T47D (cell line): ENCODE results near the gene RELN.

Experiments
- DNase-seq, 2 experiments: peaks; one replicate each; pipeline versions ENCODE4 v3.0.0 to v3.0.0-alpha.2; 2011 to 2012; ENCODE audit warnings: low read depth in 1 of 2, low spot score in 1 of 2
- JUND ChIP-seq: IDR thresholded peaks from 2 replicates; pipeline ENCODE4 v1.6.1; 2012; ENCODE audit warnings: low read depth
- in situ Hi-C: cut with HindIII; loops from 2 replicates; pipeline ENCODE4 v1.10.0; 2016; ENCODE audit warnings: low sequenced_read_pairs, low pct_unique_long_range_greater_than_20kb

Gene RELN

DNA sequence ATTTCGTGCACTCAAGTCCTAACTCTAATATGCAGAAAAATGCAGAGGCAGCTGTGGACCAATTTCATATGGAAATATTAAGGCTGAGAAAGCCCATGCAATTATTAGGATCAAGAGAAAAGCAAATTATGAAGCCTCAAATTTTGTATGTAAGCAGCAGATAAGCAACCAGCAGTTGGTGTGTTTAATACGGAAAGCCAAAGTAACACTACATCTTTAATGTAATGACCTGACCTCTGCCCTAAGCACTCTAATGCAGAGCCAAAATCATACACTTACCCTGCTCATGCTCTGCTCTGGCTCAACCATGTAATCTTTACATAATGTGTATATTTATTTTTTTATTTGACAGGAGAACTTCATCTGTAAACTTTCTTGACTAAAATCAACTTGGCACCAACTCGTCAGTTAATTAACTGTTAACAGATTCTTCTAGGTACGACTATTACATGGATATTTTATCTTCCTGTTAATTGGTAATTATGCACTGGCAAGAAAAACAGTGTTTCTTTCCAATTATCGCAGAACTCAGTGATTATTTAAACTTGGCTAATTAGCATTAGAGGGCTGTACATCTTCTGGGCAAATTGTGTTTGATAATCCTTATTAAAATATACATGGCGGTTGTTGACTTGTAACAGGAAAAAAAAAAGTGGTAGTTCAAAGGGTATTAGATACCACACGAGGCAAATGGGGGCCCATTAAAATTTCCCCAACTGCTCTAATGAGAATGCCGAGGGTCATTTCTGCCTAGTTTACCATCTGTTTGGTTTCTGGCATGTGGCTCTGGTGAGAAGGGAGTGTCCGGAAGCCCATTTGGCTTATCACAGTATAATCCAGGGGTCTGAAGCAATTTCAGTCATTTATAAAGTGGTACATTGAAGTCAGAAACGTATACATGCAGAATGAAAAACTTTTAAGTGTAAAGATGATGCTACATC lies 94.5 kb downstream of the RELN start:
- in situ Hi-C loops: no loop called here
- no peak for TF ChIP-seq JUND
- no peak for DNase-seq

DNA sequence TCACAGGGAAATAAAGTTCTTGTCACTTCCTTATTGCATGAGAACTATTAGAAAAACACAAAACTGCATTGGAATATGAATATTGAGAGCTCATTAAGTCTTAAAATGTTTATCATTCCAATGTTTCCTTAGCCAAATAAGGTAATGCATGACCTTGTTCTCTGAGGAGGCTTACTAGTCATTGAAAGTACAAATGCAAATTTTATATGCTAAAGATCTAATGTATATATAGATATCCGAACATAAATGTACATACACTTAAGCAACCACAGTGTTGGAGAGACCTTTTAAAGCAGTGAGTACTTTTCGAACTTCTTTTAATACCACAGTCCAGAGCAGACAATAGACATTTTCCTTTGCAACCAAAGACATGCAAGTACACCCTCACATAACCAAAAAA lies 96.1 kb downstream of the RELN start:
- in situ Hi-C loops: no loop called here
- DNase-seq: no peak
- TF ChIP-seq JUND: no peak

GRCh38 chr7:103889451-103889850 lies 100.0 kb downstream of the RELN start:
- in situ Hi-C loops: no loop called here
- DNase-seq: no peak
- TF ChIP-seq JUND: no peak

- TF ChIP-seq JUND: no peak
- no peak for DNase-seq
- in situ Hi-C loops: no loop called here
Observed at GRCh38 chr7:103888603-103889153, 100.8 kb downstream of the RELN start.

DNA sequence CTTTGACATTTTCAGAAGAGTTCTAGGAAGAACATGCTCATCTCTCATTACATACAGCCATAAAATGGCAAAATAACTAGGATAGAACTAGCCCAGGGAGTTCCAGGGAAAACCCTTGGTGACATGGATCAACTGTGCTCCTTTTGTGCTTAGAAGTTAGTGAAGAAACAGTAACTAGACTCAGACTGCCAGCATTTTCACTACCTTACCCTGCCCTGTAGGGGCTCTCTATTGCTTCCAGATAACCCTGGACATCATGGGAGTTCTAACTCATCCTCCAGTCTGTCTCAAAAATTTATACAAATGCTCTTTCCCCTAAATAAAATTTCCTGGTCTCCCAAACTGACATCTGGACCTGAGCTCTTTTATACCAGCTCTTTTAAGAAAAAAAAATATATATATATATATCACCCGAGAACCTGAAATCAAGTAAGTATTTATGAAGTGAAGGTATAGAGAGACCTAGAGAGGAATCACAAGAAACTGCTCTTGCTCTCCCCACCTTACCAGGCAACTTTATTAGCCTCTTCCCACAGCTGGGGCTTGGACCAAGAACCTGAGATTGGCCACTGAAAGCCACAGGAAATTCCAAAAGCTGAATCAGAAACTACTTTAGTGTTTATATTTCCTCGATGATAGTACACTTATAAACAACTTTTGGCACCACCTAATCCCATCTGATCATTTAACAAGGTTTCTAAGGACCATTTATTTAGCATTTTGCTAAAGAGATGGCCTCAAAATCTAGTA lies 101.4 kb downstream of the RELN start:
- no peak for DNase-seq
- TF ChIP-seq JUND: no peak
- in situ Hi-C loops: no loop called here

DNA sequence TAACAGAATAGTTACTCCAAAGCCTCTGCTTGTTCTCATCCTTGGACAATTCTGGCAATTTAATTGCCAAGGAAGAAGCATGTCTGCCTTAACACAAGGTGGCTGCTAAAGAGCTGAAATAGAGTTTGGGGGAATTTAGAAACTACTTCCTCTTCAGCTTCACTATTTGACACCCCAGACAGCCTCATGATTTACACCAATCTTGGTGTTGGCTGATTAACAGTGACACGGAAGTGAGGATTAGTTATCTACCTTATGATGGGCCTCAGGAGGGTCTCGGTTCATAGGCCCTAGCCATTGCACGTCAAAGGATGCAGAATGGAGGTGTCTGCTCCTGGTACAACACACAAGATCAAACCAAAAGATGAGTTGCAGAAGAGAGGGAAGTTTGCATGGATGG lies 102.4 kb downstream of the RELN start:
- TF ChIP-seq JUND: no peak
- in situ Hi-C loops: no loop called here
- DNase-seq: no peak

GRCh38 chr7:103879928-103880600 lies 109.4 kb downstream of the RELN start:
- no peak for TF ChIP-seq JUND
- in situ Hi-C loops: no loop called here
- no peak for DNase-seq

DNA sequence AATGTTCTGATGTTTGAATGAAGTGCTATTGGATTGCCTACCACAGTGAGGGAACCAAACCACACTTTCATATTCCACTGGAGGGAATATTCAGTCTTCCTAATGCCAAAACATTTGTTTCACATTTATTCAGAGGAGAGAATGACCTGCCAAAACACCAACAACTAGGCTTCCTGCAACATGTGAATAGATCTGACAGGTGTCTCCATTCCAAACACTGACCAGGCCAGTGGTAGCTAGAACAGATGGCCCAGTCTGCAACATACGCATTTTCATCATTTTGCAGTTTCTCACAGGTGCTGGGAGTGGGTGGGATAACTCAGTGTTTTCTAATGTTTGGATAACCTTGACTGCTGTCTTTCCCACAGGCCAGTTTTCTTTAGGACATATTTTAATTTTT lies 110.0 kb downstream of the RELN start:
- TF ChIP-seq JUND: no peak
- DNase-seq: no peak
- in situ Hi-C loops: no loop called here

DNA sequence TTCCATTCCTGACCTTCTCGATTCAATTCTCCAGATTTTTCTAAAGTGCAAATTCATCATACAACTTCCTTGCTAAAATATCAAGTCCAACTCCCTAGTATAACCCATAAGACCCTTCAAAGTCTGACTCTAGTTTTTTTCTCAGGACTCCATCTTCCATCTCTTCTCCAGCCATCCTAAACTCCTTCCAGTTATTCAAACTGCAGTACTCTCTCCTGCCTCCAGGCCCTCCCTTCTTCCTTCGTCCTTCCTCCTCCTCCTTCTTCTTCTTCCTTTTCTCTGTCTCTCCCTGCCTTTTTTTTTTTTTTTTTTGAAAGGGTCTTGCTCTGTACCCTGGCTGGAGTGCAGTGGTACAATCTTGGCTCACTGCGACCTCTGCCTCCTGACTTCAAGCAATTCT lies 111.9 kb downstream of the RELN start:
- in situ Hi-C loops: no loop called here
- DNase-seq: no peak
- no peak for TF ChIP-seq JUND

GRCh38 chr7:103875718-103876117 lies 113.7 kb downstream of the RELN start:
- in situ Hi-C loops: no loop called here
- no peak for DNase-seq
- TF ChIP-seq JUND: no peak

DNA sequence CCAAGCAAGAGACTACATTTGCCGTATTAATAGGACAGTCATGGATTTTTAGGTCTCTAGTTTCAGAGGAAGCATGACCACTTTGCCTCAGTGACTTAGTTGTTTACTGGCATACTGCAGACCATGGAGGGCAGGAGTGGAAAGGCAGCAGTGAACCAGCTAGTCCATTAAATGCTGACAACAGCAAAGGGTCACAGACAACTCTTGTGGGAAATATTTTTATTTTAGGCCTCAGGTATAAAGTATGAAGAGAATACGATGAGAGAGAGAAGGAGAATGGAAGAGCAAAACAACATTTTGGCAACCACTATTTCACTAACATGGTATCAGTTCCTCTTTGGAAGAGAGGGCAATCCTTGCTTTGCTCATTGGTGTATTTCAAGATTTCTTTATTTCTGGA lies 118.0 kb downstream of the RELN start:
- in situ Hi-C loops: no loop called here
- DNase-seq: no peak
- TF ChIP-seq JUND: no peak

GRCh38 chr7:103870664-103871063 lies 118.8 kb downstream of the RELN start:
- TF ChIP-seq JUND: no peak
- in situ Hi-C loops: no loop called here
- DNase-seq: no peak
